ENCODE results near the gene RBM14.

RBM14 gene

GRCh38 chr11:66643745-66644437, 27.5 kb downstream of the RBM14 start:
- Histone ChIP-seq H3K9me3 (ENCODE audit: insufficient read depth, low read length) (no peaks in the 10 kb centered on the region), H3K4me3 (ENCODE audit: insufficient read depth, low read length, poor library complexity, severe bottlenecking) (no peak overlapping the region), H4K20me1 (ENCODE audit: low read depth, low read length) (peaks cover 69% of the 10 kb centered on the region), H3K79me2 (ENCODE audit: insufficient read depth, low read length) (peaks cover 92% of the 10 kb centered on the region), H3K4me2 (ENCODE audit: low read depth, low read length, poor library complexity, severe bottlenecking) (no peak overlapping the region), H2AFZ (ENCODE audit: low read depth, low read length, severe bottlenecking) (no peak overlapping the region), H3K36me3 (ENCODE audit: low read length) (peaks cover 76% of the 10 kb centered on the region), H3K9ac (ENCODE audit: low read length) (no peak overlapping the region), H3K27me3 (ENCODE audit: low read length) (no peaks in the 10 kb centered on the region), H3K27ac (ENCODE audit: low read depth, low read length) (no peak overlapping the region), H3F3A (ENCODE audit: insufficient read depth) (peaks cover 16% of the 10 kb centered on the region; the same call in 1 of the 2 replicates), H3K9me2 (replicated peaks; ENCODE audit: insufficient read depth, low read length) (no peaks in the 10 kb centered on the region)
- no peak for TF ChIP-seq EZH2phosphoT487 (conservative IDR thresholded peaks at IDR 0.05; ENCODE audit: low read length)
- TF ChIP-seq CTCF (IDR thresholded peaks at IDR 0.05; ENCODE audit: insufficient read depth, low read length, poor library complexity, severe bottlenecking) = no peak

GRCh38 chr11:66646828-66647227, 30.4 kb downstream of the RBM14 start:
- Histone ChIP-seq H3F3A (ENCODE audit: insufficient read depth) (peaks cover 16% of the 10 kb centered on the region; the same call in 1 of the 2 replicates), H4K20me1 (ENCODE audit: low read depth, low read length) (peaks cover 52% of the 10 kb centered on the region), H3K9me2 (replicated peaks; ENCODE audit: insufficient read depth, low read length) (no peaks in the 10 kb centered on the region), H2AFZ (ENCODE audit: low read depth, low read length, severe bottlenecking) (no peak overlapping the region), H3K9me3 (ENCODE audit: insufficient read depth, low read length) (no peaks in the 10 kb centered on the region), H3K9ac (ENCODE audit: low read length) (no peak overlapping the region), H3K4me3 (ENCODE audit: insufficient read depth, low read length, poor library complexity, severe bottlenecking) (no peak overlapping the region), H3K36me3 (ENCODE audit: low read length) (peaks cover 62% of the 10 kb centered on the region), H3K27ac (ENCODE audit: low read depth, low read length) (no peak overlapping the region), H3K27me3 (ENCODE audit: low read length) (no peaks in the 10 kb centered on the region), H3K4me2 (ENCODE audit: low read depth, low read length, poor library complexity, severe bottlenecking) (no peak overlapping the region), H3K79me2 (ENCODE audit: insufficient read depth, low read length) (peaks cover 79% of the 10 kb centered on the region)
- no peak for TF ChIP-seq EZH2phosphoT487 (conservative IDR thresholded peaks at IDR 0.05; ENCODE audit: low read length)
- no peak for TF ChIP-seq CTCF (IDR thresholded peaks at IDR 0.05; ENCODE audit: insufficient read depth, low read length, poor library complexity, severe bottlenecking)

- Histone ChIP-seq H4K20me1 (ENCODE audit: low read depth, low read length) (peaks cover 23% of the 10 kb centered on the region), H3K4me2 (ENCODE audit: low read depth, low read length, poor library complexity, severe bottlenecking) (no peak overlapping the region), H3K27ac (ENCODE audit: low read depth, low read length) (no peak overlapping the region), H3K9ac (ENCODE audit: low read length) (no peak overlapping the region), H3K79me2 (ENCODE audit: insufficient read depth, low read length) (peaks cover 52% of the 10 kb centered on the region), H3F3A (ENCODE audit: insufficient read depth) (peaks cover 16% of the 10 kb centered on the region), H3K36me3 (ENCODE audit: low read length) (peaks cover 33% of the 10 kb centered on the region), H3K4me3 (ENCODE audit: insufficient read depth, low read length, poor library complexity, severe bottlenecking) (no peak overlapping the region), H3K27me3 (ENCODE audit: low read length) (no peaks in the 10 kb centered on the region), H3K9me2 (replicated peaks; ENCODE audit: insufficient read depth, low read length) (no peaks in the 10 kb centered on the region), H3K9me3 (ENCODE audit: insufficient read depth, low read length) (no peaks in the 10 kb centered on the region), H2AFZ (ENCODE audit: low read depth, low read length, severe bottlenecking) (no peak overlapping the region)
- TF ChIP-seq EZH2phosphoT487 (conservative IDR thresholded peaks at IDR 0.05; ENCODE audit: low read length) (no peak), CTCF (IDR thresholded peaks at IDR 0.05; ENCODE audit: insufficient read depth, low read length, poor library complexity, severe bottlenecking) (no peak)
Observed at GRCh38 chr11:66649903-66650302, 33.5 kb downstream of the RBM14 start.

All from SU-DHL-6 (cell line).